H9 (cell line): Measurements from ENCODE around the gene TLR8. TPM values are rescaled to one million over a fixed set of nuclear protein-coding genes. Genes with fewer than 3 reads are reported as not detected.
A peak's percentile ranks its signal among the peaks of the same experiment; 100 is the strongest.

Source experiments
- DNase-seq: peaks from one replicate; pipeline ENCODE4 v3.0.0-alpha.2; 2017
- H2AFZ ChIP-seq: one replicate; pipeline ENCODE4 v1.6.1; 2013; ENCODE audit warnings: mild to moderate bottlenecking, low read length, control low read depth, moderate library complexity
- H2AK5ac ChIP-seq: 2 replicates; pipeline ENCODE4 v1.6.1; 2013; ENCODE audit warnings: low read length, control low read depth, mixed read lengths; ENCODE audit not compliant: insufficient read length
- H2BK120ac ChIP-seq: one replicate; pipeline ENCODE4 v1.6.1; 2013; ENCODE audit warnings: low read depth, mild to moderate bottlenecking, low read length, control low read depth, inconsistent platforms; ENCODE audit not compliant: poor library complexity, severe bottlenecking
- H2BK12ac ChIP-seq: 2 replicates; pipeline ENCODE4 v1.6.1; 2013; ENCODE audit warnings: low read length, control low read depth, mixed read lengths, low read depth; ENCODE audit not compliant: insufficient read length
- H2BK15ac ChIP-seq: 2 replicates; pipeline ENCODE4 v1.6.1; 2013; ENCODE audit warnings: low read depth, low read length, control low read depth
- H2BK20ac ChIP-seq: one replicate; pipeline ENCODE4 v1.6.1; 2013; ENCODE audit warnings: low read depth, mild to moderate bottlenecking, low read length, control low read depth, inconsistent platforms; ENCODE audit not compliant: poor library complexity, severe bottlenecking
- H2BK5ac ChIP-seq: 2 replicates; pipeline ENCODE4 v1.6.1; 2013; ENCODE audit warnings: low read length, control low read depth, mixed read lengths; ENCODE audit not compliant: insufficient read length
- H3K14ac ChIP-seq: 2 replicates; pipeline ENCODE4 v1.6.1; 2013; ENCODE audit warnings: low read length, control low read depth; ENCODE audit not compliant: insufficient read depth
- H3K18ac ChIP-seq: 2 replicates; pipeline ENCODE4 v1.6.1; 2013; ENCODE audit warnings: low read depth, mild to moderate bottlenecking, mixed read lengths, low read length, control low read depth; ENCODE audit not compliant: insufficient read length
- H3K23ac ChIP-seq: 2 replicates; pipeline ENCODE4 v1.6.1; 2013; ENCODE audit warnings: low read length, control low read depth, mixed read lengths, low read depth; ENCODE audit not compliant: insufficient read length
- H3K23me2 ChIP-seq: 2 replicates; pipeline ENCODE4 v1.6.1; 2013; ENCODE audit warnings: low read depth, mild to moderate bottlenecking, mixed read lengths, low read length, control low read depth; ENCODE audit not compliant: insufficient read length, poor library complexity, severe bottlenecking
- H3K27ac ChIP-seq: 2 replicates; pipeline ENCODE4 v1.5.1; 2013; ENCODE audit warnings: low read length, control low read depth, mixed read lengths, low read depth; ENCODE audit not compliant: insufficient read length
- H3K27me3 ChIP-seq: 2 replicates; pipeline ENCODE4 v1.6.1; 2013; ENCODE audit warnings: low read length, control low read depth, inconsistent platforms; ENCODE audit not compliant: insufficient read depth
- H3K4ac ChIP-seq: 2 replicates; pipeline ENCODE4 v1.6.1; 2013; ENCODE audit warnings: low read depth, mild to moderate bottlenecking, control low read depth, inconsistent platforms, low read length, moderate library complexity
- H3K4me1 ChIP-seq: 2 replicates; pipeline ENCODE4 v1.6.1; 2013; ENCODE audit warnings: low read length, control low read depth, inconsistent platforms; ENCODE audit not compliant: insufficient read depth
- H3K4me2 ChIP-seq: 2 replicates; pipeline ENCODE4 v1.6.1; 2013; ENCODE audit warnings: low read length, control low read depth, mixed read lengths; ENCODE audit not compliant: insufficient read length, insufficient read depth
- H3K56ac ChIP-seq: 2 replicates; pipeline ENCODE4 v1.6.1; 2013; ENCODE audit warnings: low read depth, mild to moderate bottlenecking, mixed read lengths, low read length, control low read depth; ENCODE audit not compliant: insufficient read length
- H3K79me1 ChIP-seq: 2 replicates; pipeline ENCODE4 v1.6.1; 2013; ENCODE audit warnings: low read depth, mild to moderate bottlenecking, moderate library complexity, low read length, control low read depth, inconsistent platforms; ENCODE audit not compliant: insufficient read depth, poor library complexity, severe bottlenecking
- H3K79me2 ChIP-seq: 2 replicates; pipeline ENCODE4 v1.6.1; 2013; ENCODE audit warnings: low read length, control low read depth, inconsistent platforms; ENCODE audit not compliant: insufficient read depth
- H3K9ac ChIP-seq: 2 replicates; pipeline ENCODE4 v1.6.1; 2013; ENCODE audit warnings: low read length, control low read depth, mixed read lengths; ENCODE audit not compliant: insufficient read length; ENCODE audit errors: extremely low read depth
- H3K9me3 ChIP-seq: one replicate; pipeline ENCODE4 v1.6.1; 2013; ENCODE audit warnings: low read depth, low read length, inconsistent platforms; ENCODE audit not compliant: control insufficient read depth
- H3T11ph ChIP-seq: one replicate; pipeline ENCODE4 v1.6.1; 2013; ENCODE audit warnings: mild to moderate bottlenecking, low read length, control low read depth, inconsistent platforms
- H4K20me1 ChIP-seq: one replicate; pipeline ENCODE4 v1.6.1; 2013; ENCODE audit not compliant: control insufficient read depth, insufficient read length, insufficient read depth
- H4K5ac ChIP-seq: 2 replicates; pipeline ENCODE4 v1.6.1; 2013; ENCODE audit warnings: low read depth, mild to moderate bottlenecking, mixed read lengths, low read length, control low read depth; ENCODE audit not compliant: insufficient read length
- H4K8ac ChIP-seq: replicated peaks from 2 replicates; pipeline ENCODE4 v1.6.1; 2013; ENCODE audit warnings: low read length, control low read depth, mixed read lengths, low read depth; ENCODE audit not compliant: insufficient read length
- H4K91ac ChIP-seq: 2 replicates; pipeline ENCODE4 v1.6.1; 2013; ENCODE audit warnings: low read depth, mild to moderate bottlenecking, moderate library complexity, mixed read lengths, low read length, control low read depth; ENCODE audit not compliant: insufficient read length
- H3K27ac Mint-ChIP-seq, 3 experiments: 2 replicates in 2 of 3; 3 replicates in 1 of 3; pipeline ENCODE4 v1.8.0; 2020 to 2021; ENCODE audit warnings: mixed read lengths in 3 of 3, mild to moderate bottlenecking in 1 of 3, moderate library complexity in 1 of 3
- H3K27me3 Mint-ChIP-seq: 2 replicates; pipeline ENCODE4 v1.8.0; 2021; ENCODE audit warnings: low read depth, mild to moderate bottlenecking, moderate library complexity, mixed read lengths
- H3K36me3 Mint-ChIP-seq, 3 experiments: 2 replicates in 2 of 3; 3 replicates in 1 of 3; pipeline ENCODE4 v1.8.0; 2020 to 2021; ENCODE audit warnings: low read depth in 3 of 3, mixed read lengths in 3 of 3; ENCODE audit not compliant: insufficient read depth in 1 of 3
- H3K4me1 Mint-ChIP-seq, 2 experiments: 2 replicates each; pipeline ENCODE4 v1.8.0; 2020; ENCODE audit warnings: mixed read lengths in 2 of 2
- H3K4me3 Mint-ChIP-seq, 2 experiments: 2 replicates in 1 of 2; 3 replicates in 1 of 2; pipeline ENCODE4 v1.8.0; 2020 to 2021; ENCODE audit warnings: mild to moderate bottlenecking in 2 of 2, mixed read lengths in 2 of 2, moderate library complexity in 1 of 2
- H3K9me3 Mint-ChIP-seq, 2 experiments: 2 replicates in 1 of 2; 3 replicates in 1 of 2; pipeline ENCODE4 v1.8.0; 2020; ENCODE audit warnings: mild to moderate bottlenecking in 2 of 2, mixed read lengths in 2 of 2, moderate library complexity in 1 of 2
- CTCF ChIP-seq: fragments of 200-600 bp; sonication (generic); conservative IDR thresholded peaks from 3 replicates; pipeline ENCODE4 v1.8.0; 2021; ENCODE audit warnings: antibody characterized with exemption, mild to moderate bottlenecking
- WGBS: extraction: QIAGEN DNeasy Blood & Tissue Kit; methylation state at CpG from one replicate; pipeline ENCODE4 v1.1.7; 2013; ENCODE audit warnings: missing lambda C conversion rate, low lambda C conversion rate, mixed read lengths; ENCODE audit not compliant: insufficient read length; ENCODE audit errors: extremely low coverage; 5-methylcytosine and 5-hydroxymethylcytosine counted together
- total RNA-seq: library from RNA; stranded (reverse); gene quantifications from 2 replicates; pipeline ENCODE4 v1.2.1, GENCODE V29; 2021

TLR8 gene
- total RNA-seq, 1 experiment from 2014 or later, result not detected

GRCh38 chrX:12965131-12965940 is 58.9 kb downstream of the TLR8 start:
- no peak overlapping the region for H3K27ac ChIP-seq
- H3K23me2 ChIP-seq, result no peaks in the 10 kb centered on the region
- no peak overlapping the region for H3K14ac ChIP-seq
- no peak overlapping the region; a peak in 1 of 5 replicates for H3K4me3 Mint-ChIP-seq
- peaks cover 5% of the 10 kb centered on the region for H3K27me3 Mint-ChIP-seq
- no peaks in the 10 kb centered on the region for H4K20me1 ChIP-seq
- no peak overlapping the region for H3K23ac ChIP-seq
- peaks cover 13 to 14% of the 10 kb centered on the region in 2 experiments for H3K4me1 Mint-ChIP-seq
- H2AFZ ChIP-seq, result no peak overlapping the region
- no peaks in the 10 kb centered on the region for H3K27me3 ChIP-seq
- no peak overlapping the region for H3T11ph ChIP-seq
- TF ChIP-seq CTCF, result no peak
- H3K27ac Mint-ChIP-seq, result peak overlapping the region; percentile 69 to 84 (median 72); a peak in 4 of 7 replicates
- no peak overlapping the region for H3K4me2 ChIP-seq
- H3K9me3 ChIP-seq, result peaks cover 12% of the 10 kb centered on the region
- H3K4me1 ChIP-seq, result no peaks in the 10 kb centered on the region
- no peak for DNase-seq
- H3K79me1 ChIP-seq, result no peaks in the 10 kb centered on the region
- no CpG with 5 or more reads among the region's 6 CpGs for WGBS
- H2BK120ac ChIP-seq, result no peak overlapping the region
- no peak overlapping the region for H3K56ac ChIP-seq
- no peak overlapping the region for H2BK12ac ChIP-seq
- no peak overlapping the region for H3K9ac ChIP-seq
- H4K8ac ChIP-seq, result no peak overlapping the region
- no peak overlapping the region for H4K5ac ChIP-seq
- H2BK15ac ChIP-seq, result no peak overlapping the region
- no peak overlapping the region for H2BK20ac ChIP-seq
- H3K4ac ChIP-seq, result no peak overlapping the region
- H3K79me2 ChIP-seq, result no peaks in the 10 kb centered on the region
- no peak overlapping the region for H3K18ac ChIP-seq
- peaks cover 65 to 72% of the 10 kb centered on the region in 2 experiments for H3K9me3 Mint-ChIP-seq
- H2AK5ac ChIP-seq, result no peak overlapping the region
- peaks cover 13 to 30% (median 22%) of the 10 kb centered on the region in 3 experiments for H3K36me3 Mint-ChIP-seq
- no peak overlapping the region for H2BK5ac ChIP-seq
- no peak overlapping the region for H4K91ac ChIP-seq
